Measurements from ENCODE around the gene LZTS2.

DNA sequence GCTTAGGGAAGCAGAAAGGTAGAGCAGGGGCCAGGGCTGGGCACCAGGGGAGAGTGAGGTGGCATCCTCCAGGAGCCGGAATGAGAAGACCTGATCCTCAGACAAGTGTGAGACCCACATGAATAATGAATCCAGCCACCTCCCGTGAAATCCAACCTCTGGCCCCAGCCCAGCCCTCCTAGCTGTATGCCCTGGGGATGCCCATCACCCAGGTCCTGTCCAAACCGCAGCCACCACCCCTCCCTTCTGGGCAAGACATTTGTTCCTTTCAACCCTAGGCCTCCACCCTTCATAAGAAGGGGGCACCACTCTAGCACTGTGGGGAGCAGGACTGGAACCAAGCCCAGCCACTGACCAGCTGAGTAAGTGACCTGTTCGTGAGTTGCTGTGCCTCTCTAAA, 21.6 kb downstream of the LZTS2 start:
- TF ChIP-seq, protein P1, sequence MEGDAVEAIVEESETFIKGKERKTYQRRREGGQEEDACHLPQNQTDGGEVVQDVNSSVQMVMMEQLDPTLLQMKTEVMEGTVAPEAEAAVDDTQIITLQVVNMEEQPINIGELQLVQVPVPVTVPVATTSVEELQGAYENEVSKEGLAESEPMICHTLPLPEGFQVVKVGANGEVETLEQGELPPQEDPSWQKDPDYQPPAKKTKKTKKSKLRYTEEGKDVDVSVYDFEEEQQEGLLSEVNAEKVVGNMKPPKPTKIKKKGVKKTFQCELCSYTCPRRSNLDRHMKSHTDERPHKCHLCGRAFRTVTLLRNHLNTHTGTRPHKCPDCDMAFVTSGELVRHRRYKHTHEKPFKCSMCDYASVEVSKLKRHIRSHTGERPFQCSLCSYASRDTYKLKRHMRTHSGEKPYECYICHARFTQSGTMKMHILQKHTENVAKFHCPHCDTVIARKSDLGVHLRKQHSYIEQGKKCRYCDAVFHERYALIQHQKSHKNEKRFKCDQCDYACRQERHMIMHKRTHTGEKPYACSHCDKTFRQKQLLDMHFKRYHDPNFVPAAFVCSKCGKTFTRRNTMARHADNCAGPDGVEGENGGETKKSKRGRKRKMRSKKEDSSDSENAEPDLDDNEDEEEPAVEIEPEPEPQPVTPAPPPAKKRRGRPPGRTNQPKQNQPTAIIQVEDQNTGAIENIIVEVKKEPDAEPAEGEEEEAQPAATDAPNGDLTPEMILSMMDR (IDR thresholded peaks at IDR 0.05), result no peak
- TF ChIP-seq POLR2A (IDR thresholded peaks at IDR 0.05), result no peak
